COLO668 (cell line): Measurements from ENCODE around the gene HK3.

ENCODE experiments used
- DNase-seq: peaks from one replicate; lab custom pipeline; 2025; ENCODE audit not compliant: unreplicated experiment; lab: John Stamatoyannopoulos, UW

The HK3 gene

GRCh38 chr5:176899296-176899891 lies at the start of gene HK3:
Gene HK3, minus strand, starts transcription at chr5:176899346. Its CDS starts 3,187 bp downstream, at chr5:176896159.
- no peak for DNase-seq

GRCh38 chr5:176948458-176948857 lies 49.3 kb upstream of the HK3 start:
- no peak for DNase-seq

- DNase-seq = no peak
Measured at GRCh38 chr5:176947847-176948246, 48.7 kb upstream of the HK3 start.

GRCh38 chr5:176944268-176944667 lies 45.1 kb upstream of the HK3 start:
- no peak for DNase-seq

GRCh38 chr5:176943816-176944215 lies 44.7 kb upstream of the HK3 start:
- no peak for DNase-seq

GRCh38 chr5:176941951-176942350 lies 42.8 kb upstream of the HK3 start:
- no peak for DNase-seq

GRCh38 chr5:176938472-176938871 lies 39.3 kb upstream of the HK3 start:
- no peak for DNase-seq

GRCh38 chr5:176935017-176935416 lies 35.9 kb upstream of the HK3 start:
- DNase-seq = no peak

- no peak for DNase-seq
Measured at GRCh38 chr5:176934309-176934930, 35.3 kb upstream of the HK3 start.

- no peak for DNase-seq
Measured at GRCh38 chr5:176929654-176930053, 30.5 kb upstream of the HK3 start.

GRCh38 chr5:176927562-176927961 lies 28.4 kb upstream of the HK3 start:
- DNase-seq = no peak

GRCh38 chr5:176922817-176923216 lies 23.7 kb upstream of the HK3 start:
- DNase-seq = no peak

GRCh38 chr5:176921714-176922113 lies 22.6 kb upstream of the HK3 start:
- DNase-seq = no peak

- no peak for DNase-seq
Measured at GRCh38 chr5:176918613-176919012, 19.5 kb upstream of the HK3 start.

GRCh38 chr5:176916337-176916736 lies 17.2 kb upstream of the HK3 start:
- peak; percentile 2 for DNase-seq

GRCh38 chr5:176915906-176916305 lies 16.8 kb upstream of the HK3 start:
- no peak for DNase-seq

- DNase-seq = no peak
Measured at GRCh38 chr5:176912115-176912514, 13.0 kb upstream of the HK3 start.

- DNase-seq = no peak
Measured at GRCh38 chr5:176908675-176909368, 9.7 kb upstream of the HK3 start.

GRCh38 chr5:176906796-176907195 lies 7.7 kb upstream of the HK3 start:
- DNase-seq = no peak

GRCh38 chr5:176906126-176906525 lies 7.0 kb upstream of the HK3 start:
- DNase-seq = no peak

- DNase-seq = no peak
Measured at GRCh38 chr5:176904276-176904675, 5.1 kb upstream of the HK3 start.

GRCh38 chr5:176902911-176903664 lies 3.9 kb upstream of the HK3 start:
- no peak for DNase-seq
